ENCODE results near the gene UBR4. TPM values are rescaled to one million over a fixed set of nuclear protein-coding genes. Genes with fewer than 3 reads are reported as not detected.

The UBR4 gene
- total and polyA plus RNA-seq, 2 of the 8 experiments (the other 6 are each of a cell fraction or from before 2014, with no cell fraction given) = 139 to 152 TPM

- FAIRE-seq (no peak), DNase-seq (ENCODE audit: low read depth in 1 of 2, low spot score in 2 of 2) (no peak)
- Histone ChIP-seq H3K4me1 (replicated peaks in 1 of 4; ENCODE audit: control insufficient read depth in 3 of 4, insufficient read depth in 4 of 4, low read length in 3 of 4) (peaks cover 0 to 8% (median 0%) of the 10 kb centered on the region in 4 experiments; a peak in 3 of 7 replicates), H3K9ac (replicated peaks in 1 of 4; ENCODE audit: extremely low read depth in 1 of 4, low read depth in 3 of 4, low read length in 3 of 4) (peak overlapping the region; percentile 75 to 93 (median 84); a peak in 6 of 7 replicates), H3K79me2 (ENCODE audit: control insufficient read depth in 1 of 2, insufficient read depth in 2 of 2, low read length in 2 of 2) (peaks cover 48 to 91% of the 10 kb centered on the region in 2 experiments), H2BK20ac (ENCODE audit: low read length) (no peak overlapping the region), H2BK5ac (ENCODE audit: low read depth, low read length) (peak overlapping the region; percentile 18; the same call in 1 of the 2 replicates), H3K56ac (replicated peaks; ENCODE audit: insufficient read length, low read depth, low read length) (no peak overlapping the region), H4K5ac (ENCODE audit: insufficient read length, low read depth, low read length) (peak overlapping the region; percentile 57), H3K14ac (ENCODE audit: insufficient read length) (peak overlapping the region; percentile 13), H3K9me3 (ENCODE audit: insufficient read depth in 2 of 2, low read depth in 1 of 2, low read length in 1 of 2) (no peaks in the 10 kb centered on the region), H2BK15ac (ENCODE audit: low read length) (no peak overlapping the region), H2AFZ (ENCODE audit: low read length) (no peak overlapping the region), H3K18ac (ENCODE audit: extremely low read depth, low read length) (no peak overlapping the region), H4K20me1 (replicated peaks in 1 of 2; ENCODE audit: control insufficient read depth in 1 of 2, insufficient read depth in 2 of 2, low read length in 2 of 2) (peaks cover 15 to 22% of the 10 kb centered on the region in 2 experiments), H2BK12ac (ENCODE audit: low read depth, low read length) (no peak overlapping the region), H3K36me3 (ENCODE audit: control insufficient read depth in 2 of 4, insufficient read depth in 4 of 4, low read length in 3 of 4) (peaks cover 0 to 4% (median 2%) of the 10 kb centered on the region in 4 experiments; a peak in 2 of 8 replicates), H3K23ac (ENCODE audit: insufficient read length) (no peak overlapping the region), H2AK5ac (ENCODE audit: low read depth, low read length) (no peak overlapping the region), H3K79me1 (ENCODE audit: low read depth, low read length) (peaks cover 5% of the 10 kb centered on the region; the same call in 1 of the 2 replicates), H4K8ac (ENCODE audit: extremely low read depth, insufficient read depth, low read length) (no peak overlapping the region), H3K23me2 (ENCODE audit: low read depth, low read length) (peaks cover 9% of the 10 kb centered on the region), H3K4me3 (ENCODE audit: extremely low read depth in 1 of 4, insufficient read depth in 2 of 4, low read depth in 3 of 4, low read length in 4 of 4) (peak overlapping the region; percentile 76 to 95 (median 91)), H3K4ac (replicated peaks; ENCODE audit: insufficient read length, low read depth, low read length) (no peak overlapping the region), H2BK120ac (replicated peaks; ENCODE audit: low read depth, low read length) (no peak overlapping the region), H3K27ac (ENCODE audit: low read depth, low read length) (peak overlapping the region; percentile 94), H4K91ac (replicated peaks; ENCODE audit: insufficient read length, low read length) (no peak overlapping the region), H3K4me2 (ENCODE audit: insufficient read depth in 1 of 2, low read depth in 2 of 2, low read length in 2 of 2) (peak overlapping the region; percentile 79 to 90), H3K27me3 (replicated peaks in 1 of 4; ENCODE audit: control insufficient read depth in 3 of 4, extremely low read depth in 1 of 4, insufficient read depth in 3 of 4, low read length in 3 of 4) (no peaks in the 10 kb centered on the region)
- ChIA-PET CTCF (ENCODE audit: partially characterized antibody) (interaction anchor here (2.7 kb wide), 1 partner anchor 11 kb away, joined by 8 read pairs; no protein-coding TSS in a partner anchor), POLR2A (ENCODE audit: partially characterized antibody) (interaction anchor here (0.6 to 6.4 kb wide), 8 partner anchors 8 to 420 kb away, joined by 3 to 42 read pairs (median 4); partner anchors contain the start of genes EMC1 and MRTO4)
- WGBS, 2 experiments (ENCODE audit: extremely low coverage in 1 of 2, insufficient coverage in 1 of 2, insufficient read length in 1 of 2, insufficient replicate concordance in 2 of 2, low coverage in 1 of 2, low lambda C conversion rate in 2 of 2, missing lambda C conversion rate in 1 of 2) = 51% methylated on average over 8 of the region's 8 CpGs; no CpG with 5 or more reads in 1 of the 2 experiments
- TF ChIP-seq TBP (IDR thresholded peaks at IDR 0.05; ENCODE audit: low read depth, low read length) (no peak), CTCF (IDR thresholded peaks at IDR 0.05; ENCODE audit: control extremely low read depth in 1 of 3, insufficient read depth in 1 of 3, low read depth in 1 of 3, low read length in 3 of 3) (no peak)
These were observed 1.2 kb downstream of the UBR4 start for GRCh38 chr1:19208710-19209438.
